Measurements from ENCODE around the gene LRRC45.

LRRC45 gene

GRCh38 chr17:82050761-82051641 is 27.9 kb downstream of the LRRC45 start:
- peak overlapping the region; percentile 76 for H3K4me3 ChIP-seq (ENCODE audit: low read depth, low read length)
- DNase-seq (ENCODE audit: low read depth, low spot score), result no peak
- in situ Hi-C loops (cut with HindIII; ENCODE audit: low sequenced_read_pairs), result no loop called here
- no peak for TF ChIP-seq CTCF (IDR thresholded peaks at IDR 0.05; ENCODE audit: low read depth, low read length)

DNA sequence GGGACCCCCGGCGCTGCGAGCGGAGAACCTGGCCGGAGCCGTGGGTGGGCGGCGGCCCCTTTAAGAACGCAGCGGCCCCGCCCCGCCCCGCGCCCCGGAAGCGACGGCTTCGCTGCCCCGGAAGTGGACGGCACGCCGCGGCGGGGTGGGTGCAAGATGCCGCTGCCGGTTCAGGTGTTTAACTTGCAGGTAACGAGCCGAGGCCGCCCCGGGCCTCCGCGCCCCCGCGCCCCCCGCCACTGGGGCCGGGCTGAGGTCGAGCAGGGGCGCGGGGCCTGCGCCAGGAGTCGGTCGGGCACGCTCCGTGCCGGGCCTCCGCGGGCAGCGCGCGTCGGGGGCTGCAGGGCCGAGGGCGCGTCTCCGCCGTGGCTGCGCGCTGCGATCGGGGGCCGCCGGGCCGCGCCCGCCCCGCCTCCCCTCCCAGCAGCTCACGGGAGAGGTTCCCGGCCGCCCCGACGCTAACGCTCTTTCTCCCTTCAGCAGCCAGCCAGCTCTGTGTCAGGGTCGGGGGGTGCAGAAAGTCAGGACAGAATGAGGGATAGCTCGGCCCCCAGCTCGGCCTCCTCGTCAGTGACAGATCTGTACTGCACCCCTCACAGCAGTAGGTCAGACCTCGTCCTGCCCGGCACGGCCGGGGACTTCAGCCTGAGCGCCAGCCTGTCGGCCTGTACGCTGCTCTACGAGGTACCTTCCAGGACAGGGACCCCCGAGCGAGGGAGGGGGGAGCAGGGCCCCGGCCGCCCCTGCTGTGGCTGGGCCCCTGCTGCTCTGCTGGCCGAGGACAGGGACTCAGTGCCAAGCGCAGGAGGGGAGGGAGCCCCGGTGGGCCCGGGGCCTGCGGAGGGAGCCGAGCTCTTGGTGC is 28.9 kb downstream of the LRRC45 start, which contains the start of the genes GPS1 and RFNG:
TSS of gene GPS1 (plus strand) at position 123 of the 862 bp plus-strand sequence. CDS start at position 157, 34 bp downstream.
TSS of gene RFNG (minus strand) at position 36 of the 862 bp plus-strand sequence. CDS start 45 bp downstream, outside the sequence.
- in situ Hi-C loops (cut with HindIII; ENCODE audit: low sequenced_read_pairs), result no loop called here

GRCh38 chr17:82052638-82053059 is 29.5 kb downstream of the LRRC45 start:
- H3K4me3 ChIP-seq (ENCODE audit: low read depth, low read length), result peak overlapping the region; percentile 76
- no peak for DNase-seq (ENCODE audit: low read depth, low spot score)
- in situ Hi-C loops (cut with HindIII; ENCODE audit: low sequenced_read_pairs), result no loop called here
- TF ChIP-seq CTCF (IDR thresholded peaks at IDR 0.05; ENCODE audit: low read depth, low read length), result no peak

More for the DNA sequence above, 28.9 kb downstream of the LRRC45 start, which contains the start of the genes GPS1 and RFNG:
- TF ChIP-seq CTCF (IDR thresholded peaks at IDR 0.05; ENCODE audit: low read depth, low read length), result no peak
- H3K4me3 ChIP-seq (ENCODE audit: low read depth, low read length), result peak within 1 kb of the TSS; percentile 76
- DNase-seq (ENCODE audit: low read depth, low spot score), result peak; percentile 50

DNA sequence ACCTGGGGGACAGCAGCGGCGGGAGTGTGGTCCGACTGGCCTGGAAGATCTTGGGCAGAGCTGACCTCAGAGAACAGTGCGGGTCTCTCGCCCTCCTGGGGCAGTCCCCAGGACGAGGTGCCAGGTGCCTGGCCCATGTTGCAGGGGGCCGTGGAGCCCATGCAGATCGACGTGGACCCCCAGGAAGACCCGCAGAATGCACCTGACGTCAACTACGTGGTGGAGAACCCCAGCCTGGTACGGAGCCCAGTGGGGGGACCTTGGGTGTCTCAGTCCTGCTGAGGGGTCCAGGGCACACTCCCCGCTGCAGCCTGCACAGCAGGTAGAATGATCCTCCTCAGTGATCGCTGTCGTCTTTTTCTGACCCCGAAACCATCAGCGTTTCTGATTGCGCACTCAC is 30.0 kb downstream of the LRRC45 start:
- no peak for DNase-seq (ENCODE audit: low read depth, low spot score)
- TF ChIP-seq CTCF (IDR thresholded peaks at IDR 0.05; ENCODE audit: low read depth, low read length), result no peak
- peak overlapping the region; percentile 76 for H3K4me3 ChIP-seq (ENCODE audit: low read depth, low read length)
- in situ Hi-C loops (cut with HindIII; ENCODE audit: low sequenced_read_pairs), result no loop called here

GRCh38 chr17:82053556-82054263 is 30.6 kb downstream of the LRRC45 start:
- in situ Hi-C loops (cut with HindIII; ENCODE audit: low sequenced_read_pairs), result no loop called here
- DNase-seq (ENCODE audit: low read depth, low spot score), result no peak
- H3K4me3 ChIP-seq (ENCODE audit: low read depth, low read length), result no peak overlapping the region
- no peak for TF ChIP-seq CTCF (IDR thresholded peaks at IDR 0.05; ENCODE audit: low read depth, low read length)
